ENCODE measurements around the gene BTD.

- TF ChIP-seq RCOR1 (IDR thresholded peaks at IDR 0.05; ENCODE audit: low read depth, low read length) (no peak), CBX2 (IDR thresholded peaks at IDR 0.05; ENCODE audit: borderline replicate concordance, low read depth) (no peak), POLR2AphosphoS2 (conservative IDR thresholded peaks at IDR 0.05; ENCODE audit: low read length) (no peak)
Observed at GRCh38 chr3:15633766-15634598, 32.4 kb downstream of the BTD start.
